Mucosa of descending colon (tissue), 3 donors: ENCODE results near the gene SAYSD1. TPM values are rescaled to one million over a fixed set of nuclear protein-coding genes. Genes with fewer than 3 reads are reported as not detected.

Source experiments
- ATAC-seq: fragments of 200-7000 bp; cut with Tn5 transposase; one replicate; pipeline ENCODE4 v1.9.1; 2020; ENCODE audit warnings: mild to moderate bottlenecking, moderate library complexity
- DNase-seq, 3 donors: peaks; one replicate each; pipeline ENCODE4 v3.0.0-alpha.2; 2020
- H3K36me3 ChIP-seq: fragments of 200-600 bp; one replicate; pipeline ENCODE4 v1.8.0; 2021; ENCODE audit warnings: low read depth, mild to moderate bottlenecking
- H3K4me1 ChIP-seq: fragments of 200-600 bp; one replicate; pipeline ENCODE4 v1.8.0; 2021; ENCODE audit warnings: low read depth, mild to moderate bottlenecking
- H3K4me3 ChIP-seq: fragments of 200-600 bp; one replicate; pipeline ENCODE4 v1.8.0; 2021; ENCODE audit warnings: mild to moderate bottlenecking
- H3K9me3 ChIP-seq: fragments of 200-600 bp; one replicate; pipeline ENCODE4 v1.8.0; 2021; ENCODE audit warnings: mild to moderate bottlenecking
- intact Hi-C, 2 donors: fragments of 100-400 bp; cut with DNase I in 1 of 2; cut with micrococcal nuclease in 1 of 2; formaldehyde crosslinking; loops; one replicate each; pipeline versions ENCODE4 v1.11.0 to v1.11.1; 2022; cut with DNase I, micrococcal nuclease
- total RNA-seq, 3 donors: library from RNA; stranded (reverse); fragmentation: NEBNext Ultra II Directional in 2 of 3; extraction: Animal tissue kit (Norgen Biotek cat#: 25700) in 2 of 3; gene quantifications; one replicate each; pipeline versions ENCODE4 v1.2.1 to v1.2.4, GENCODE V29; 2021 to 2023
- TF ChIP-seq, protein P1 (sequence below): fragments of 200-600 bp; IDR thresholded peaks from one replicate; pipeline ENCODE4 v1.8.0; 2022; ENCODE audit warnings: antibody characterized with exemption, mild to moderate bottlenecking
- donor health status: DM: no; HTN: no; CAD: no; lungs with moderate emphysema.
- donor health status: DM: no; HTN: no; CAD: no.
- donor health status: DM: no; HTN: yes; CAD: no.

The SAYSD1 gene
- total RNA-seq, 3 donors from 2014 or later: 12.8 to 16.0 (median 14.7) TPM

DNA sequence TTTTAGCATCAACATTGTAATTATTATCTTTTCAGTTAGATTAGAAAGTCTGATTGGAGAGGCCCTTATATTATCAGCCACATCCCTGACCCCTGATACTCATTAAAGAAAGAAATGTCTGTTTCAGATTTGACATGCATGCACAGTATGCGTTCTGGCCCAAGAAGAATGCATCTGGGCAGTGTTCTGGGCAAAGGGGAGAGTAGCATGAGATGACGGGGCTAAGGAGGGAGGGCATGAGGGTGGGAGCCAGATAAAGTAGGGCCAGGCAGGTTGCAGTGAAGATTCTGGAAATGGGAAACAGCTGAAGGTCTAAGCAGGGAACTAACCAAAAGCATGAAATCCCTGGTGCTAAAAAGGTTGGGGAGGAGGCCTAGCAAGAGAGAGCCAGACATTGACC, 7.3 kb downstream of the SAYSD1 start:
- Histone ChIP-seq H3K4me1 (peaks cover 3% of the 10 kb centered on the region), H3K36me3 (no peaks in the 10 kb centered on the region), H3K4me3 (no peak overlapping the region), H3K9me3 (no peaks in the 10 kb centered on the region)
- TF ChIP-seq, protein P1, sequence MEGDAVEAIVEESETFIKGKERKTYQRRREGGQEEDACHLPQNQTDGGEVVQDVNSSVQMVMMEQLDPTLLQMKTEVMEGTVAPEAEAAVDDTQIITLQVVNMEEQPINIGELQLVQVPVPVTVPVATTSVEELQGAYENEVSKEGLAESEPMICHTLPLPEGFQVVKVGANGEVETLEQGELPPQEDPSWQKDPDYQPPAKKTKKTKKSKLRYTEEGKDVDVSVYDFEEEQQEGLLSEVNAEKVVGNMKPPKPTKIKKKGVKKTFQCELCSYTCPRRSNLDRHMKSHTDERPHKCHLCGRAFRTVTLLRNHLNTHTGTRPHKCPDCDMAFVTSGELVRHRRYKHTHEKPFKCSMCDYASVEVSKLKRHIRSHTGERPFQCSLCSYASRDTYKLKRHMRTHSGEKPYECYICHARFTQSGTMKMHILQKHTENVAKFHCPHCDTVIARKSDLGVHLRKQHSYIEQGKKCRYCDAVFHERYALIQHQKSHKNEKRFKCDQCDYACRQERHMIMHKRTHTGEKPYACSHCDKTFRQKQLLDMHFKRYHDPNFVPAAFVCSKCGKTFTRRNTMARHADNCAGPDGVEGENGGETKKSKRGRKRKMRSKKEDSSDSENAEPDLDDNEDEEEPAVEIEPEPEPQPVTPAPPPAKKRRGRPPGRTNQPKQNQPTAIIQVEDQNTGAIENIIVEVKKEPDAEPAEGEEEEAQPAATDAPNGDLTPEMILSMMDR: no peak
- no peak for ATAC-seq
- intact Hi-C loops: no loop called here
- DNase-seq: no peak

DNA sequence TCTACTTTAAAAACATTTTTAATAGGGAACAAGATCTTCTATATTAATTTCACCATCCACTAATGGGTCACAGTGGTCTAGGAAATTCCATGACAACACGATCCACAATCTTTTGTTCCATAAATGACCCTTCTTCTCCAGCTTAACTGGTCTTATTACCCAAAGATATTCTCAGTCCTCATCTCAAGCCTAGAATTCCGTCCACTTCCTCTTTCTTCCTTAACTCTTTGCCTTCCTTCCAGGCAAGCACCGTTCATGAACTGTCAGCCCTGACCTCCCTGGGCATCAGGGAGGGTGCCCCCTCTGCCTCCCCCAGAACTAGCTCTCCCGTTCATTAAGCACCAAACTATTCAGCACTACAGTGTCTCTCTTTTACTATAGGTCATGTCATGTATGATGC, 8.0 kb downstream of the SAYSD1 start:
- Histone ChIP-seq H3K4me1 (peaks cover 3% of the 10 kb centered on the region), H3K4me3 (no peak overlapping the region), H3K36me3 (no peaks in the 10 kb centered on the region), H3K9me3 (no peaks in the 10 kb centered on the region)
- DNase-seq (no peak), ATAC-seq (no peak)
- TF ChIP-seq, protein P1: no peak
- intact Hi-C loops: no loop called here

DNA sequence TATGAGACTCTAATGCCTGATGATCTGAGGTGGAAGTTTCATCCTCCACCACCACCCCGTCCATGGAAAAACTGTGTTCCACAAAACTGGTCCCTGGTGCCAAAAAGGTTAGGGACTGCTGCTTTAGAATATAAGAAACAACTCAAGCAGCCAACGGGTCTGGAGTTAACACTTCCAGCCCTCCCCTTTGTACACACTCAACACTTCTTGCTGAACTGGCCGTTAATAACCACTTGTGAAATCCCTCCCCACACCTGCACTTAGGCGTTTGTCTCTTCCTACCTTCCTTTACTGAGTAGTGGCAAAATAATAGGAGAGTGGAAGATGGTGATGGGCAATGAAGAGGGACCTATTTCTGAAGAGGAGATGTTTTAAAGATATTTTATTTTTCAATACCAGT, 10.5 kb downstream of the SAYSD1 start:
- no peak for ATAC-seq
- H3K36me3 ChIP-seq: no peaks in the 10 kb centered on the region
- intact Hi-C loops: no loop called here
- TF ChIP-seq, protein P1: no peak
- H3K4me1 ChIP-seq: peaks cover 3% of the 10 kb centered on the region
- no peak overlapping the region for H3K4me3 ChIP-seq
- no peak for DNase-seq
- no peaks in the 10 kb centered on the region for H3K9me3 ChIP-seq

DNA sequence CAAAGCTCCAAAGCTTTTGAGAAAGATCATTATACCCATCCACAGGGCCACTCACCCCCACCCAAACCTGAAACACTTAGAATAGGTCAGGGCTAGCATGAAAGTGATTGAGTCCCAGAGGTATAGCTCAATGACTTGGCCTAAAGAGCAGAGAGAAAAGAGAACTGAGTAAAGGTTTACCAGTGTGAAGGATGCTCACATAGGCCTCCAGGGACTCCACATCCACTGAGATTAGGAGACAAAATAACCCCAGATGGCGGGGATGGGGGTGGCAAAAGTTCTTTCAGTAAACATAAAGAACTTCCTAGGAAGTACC, 12.2 kb downstream of the SAYSD1 start:
- Histone ChIP-seq H3K4me1 (peaks cover 1% of the 10 kb centered on the region), H3K9me3 (no peaks in the 10 kb centered on the region), H3K36me3 (no peaks in the 10 kb centered on the region), H3K4me3 (no peak overlapping the region)
- no peak for DNase-seq
- intact Hi-C loops: no loop called here
- TF ChIP-seq, protein P1: no peak
- ATAC-seq: no peak

DNA sequence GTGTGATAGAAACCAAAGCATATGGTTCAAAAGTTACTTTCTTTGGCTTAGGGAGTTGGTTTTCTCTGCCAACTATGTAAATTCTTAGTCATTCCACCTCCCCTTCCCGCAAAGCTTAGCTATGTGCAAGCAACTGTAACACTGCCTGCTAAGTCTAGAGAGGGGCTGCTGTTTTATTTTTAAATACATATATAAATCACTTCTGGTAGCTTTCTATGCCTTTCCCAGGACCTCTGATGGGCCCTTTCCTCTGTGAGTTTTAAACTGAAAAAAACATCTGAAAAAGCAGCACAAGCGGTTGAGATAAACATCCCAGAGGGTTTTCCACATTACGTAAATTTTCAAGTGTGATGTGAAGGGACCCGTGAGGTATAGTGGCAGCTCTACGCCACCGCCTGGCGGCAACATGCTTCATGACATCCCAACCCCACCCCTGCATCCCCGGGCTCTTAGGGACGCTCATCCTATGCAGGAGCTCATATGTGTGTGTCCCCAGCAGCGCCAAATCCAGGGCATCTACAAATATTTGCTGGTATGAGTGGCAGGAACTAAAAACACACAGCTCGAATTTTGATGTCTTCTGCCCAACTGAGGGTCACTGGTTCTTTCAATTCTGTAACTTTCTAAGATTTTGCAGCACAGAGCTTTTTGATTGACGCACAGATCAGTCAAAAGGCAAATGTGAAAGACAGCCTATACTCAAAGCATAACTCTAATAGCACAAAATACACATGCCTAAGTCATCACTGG, 12.7 kb downstream of the SAYSD1 start:
- H3K4me1 ChIP-seq: no peaks in the 10 kb centered on the region
- DNase-seq: peak in 1 of 3 donors; percentile 23
- ATAC-seq: no peak
- H3K9me3 ChIP-seq: no peaks in the 10 kb centered on the region
- intact Hi-C loops: no loop called here
- TF ChIP-seq, protein P1: no peak
- no peaks in the 10 kb centered on the region for H3K36me3 ChIP-seq
- H3K4me3 ChIP-seq: no peak overlapping the region

DNA sequence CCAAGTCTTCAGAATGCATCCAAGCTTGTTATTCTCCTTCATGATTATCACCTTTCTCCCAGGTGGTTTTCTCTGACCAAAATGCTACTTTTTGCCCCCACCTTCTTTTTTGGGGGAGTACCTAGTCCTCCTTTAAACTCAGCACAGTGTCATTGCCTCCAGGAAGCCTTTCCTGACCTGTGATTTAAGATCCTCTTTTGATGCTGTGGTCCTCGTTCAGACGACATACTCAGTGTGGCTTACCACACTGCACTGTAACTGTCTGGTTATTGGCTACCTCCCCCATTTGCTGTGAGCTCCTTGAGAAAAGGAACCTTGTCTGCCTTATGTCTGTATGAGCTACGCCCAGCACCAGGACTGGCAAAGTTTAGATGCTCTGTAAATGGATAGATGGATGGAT, 14.6 kb downstream of the SAYSD1 start:
- ATAC-seq (no peak), DNase-seq (no peak)
- H3K9me3 ChIP-seq: no peaks in the 10 kb centered on the region
- H3K36me3 ChIP-seq: no peaks in the 10 kb centered on the region
- TF ChIP-seq, protein P1: no peak
- intact Hi-C loops: no loop called here
- no peak overlapping the region for H3K4me3 ChIP-seq
- no peaks in the 10 kb centered on the region for H3K4me1 ChIP-seq
